Stimulated activated CD4-positive, alpha-beta T cell treated with anti-CD3 and anti-CD28 coated beads, TNF-alpha, amount 100 ng/mL, for 1 hour (primary cell): ENCODE data around the gene CMSS1.

Experiments used
- DNase-seq, 3 donors: peaks; one replicate each; pipeline ENCODE4 v3.0.0-alpha.2; 2020; ENCODE audit warnings: low read depth in 3 of 3, low spot score in 1 of 3

The CMSS1 gene

DNA sequence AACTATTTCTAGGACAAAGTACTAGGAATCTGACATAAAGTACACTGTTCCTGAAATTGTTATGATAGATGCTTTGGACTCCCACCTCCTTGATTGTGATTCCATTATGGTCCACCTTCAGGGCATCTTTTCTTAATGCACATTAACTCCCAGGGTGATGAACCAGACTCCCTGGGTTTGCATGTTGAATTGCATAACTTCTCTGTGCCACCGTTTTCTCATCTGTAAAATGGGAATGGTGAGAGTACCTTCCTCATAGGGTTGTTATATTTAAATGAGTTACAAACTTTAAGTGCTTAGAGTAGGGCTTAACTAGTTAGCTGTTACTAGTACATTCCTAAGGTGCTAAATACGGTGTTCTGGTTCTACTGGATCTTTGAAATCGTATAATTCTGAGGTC, 81.9 kb downstream of the CMSS1 start:
- no peak for DNase-seq

DNA sequence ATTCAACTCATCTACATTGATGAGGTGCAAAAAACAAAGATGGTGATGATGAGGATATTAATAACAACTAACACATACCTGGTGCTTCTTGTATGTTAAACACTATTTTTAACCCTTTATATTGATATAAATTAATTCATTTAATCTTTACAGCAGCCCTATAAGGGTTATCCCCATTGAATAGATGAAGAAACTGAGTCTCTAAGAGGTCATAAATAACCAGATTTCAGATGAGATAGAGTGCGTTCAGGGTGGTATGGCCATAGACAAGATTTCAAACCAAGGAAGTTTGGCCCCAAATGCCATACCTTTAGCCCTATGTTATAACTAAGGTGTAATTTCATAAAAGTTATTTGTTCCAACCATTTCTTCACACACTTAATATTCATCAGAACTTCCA, 82.6 kb downstream of the CMSS1 start:
- no peak for DNase-seq

DNA sequence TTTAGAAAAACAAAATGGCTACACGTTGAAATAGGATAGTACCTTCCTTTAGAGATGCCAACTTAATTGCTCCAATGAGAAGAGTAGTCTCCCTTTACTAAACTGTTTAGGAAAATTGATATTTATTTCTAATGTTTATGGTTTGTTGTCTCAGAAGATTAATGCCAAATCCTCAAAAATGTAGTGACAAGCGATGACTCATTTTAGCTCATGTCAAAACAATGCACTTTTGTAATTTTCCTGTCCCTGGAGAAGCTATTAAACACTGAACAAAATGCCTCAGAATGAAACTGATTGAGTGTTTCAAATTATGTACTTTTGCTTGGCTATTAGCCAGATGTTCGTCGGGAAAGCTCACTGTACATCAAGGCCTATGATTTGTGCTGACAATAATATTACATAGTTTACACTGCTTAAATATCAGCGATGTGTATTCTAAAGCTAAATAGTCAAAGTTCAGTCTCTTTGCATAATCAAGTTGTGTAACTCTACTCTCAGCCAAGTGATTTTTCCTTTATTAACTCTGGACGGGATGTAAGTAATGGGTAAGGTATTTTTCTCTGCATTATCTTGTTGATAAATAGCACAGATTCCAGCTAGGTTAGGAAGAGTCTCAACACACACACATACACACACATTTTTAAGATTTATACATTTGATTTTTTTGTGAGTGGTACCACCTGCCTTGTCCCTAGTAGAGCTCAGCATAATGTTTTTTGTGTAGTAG, 83.7 kb downstream of the CMSS1 start:
- DNase-seq, result no peak

DNA sequence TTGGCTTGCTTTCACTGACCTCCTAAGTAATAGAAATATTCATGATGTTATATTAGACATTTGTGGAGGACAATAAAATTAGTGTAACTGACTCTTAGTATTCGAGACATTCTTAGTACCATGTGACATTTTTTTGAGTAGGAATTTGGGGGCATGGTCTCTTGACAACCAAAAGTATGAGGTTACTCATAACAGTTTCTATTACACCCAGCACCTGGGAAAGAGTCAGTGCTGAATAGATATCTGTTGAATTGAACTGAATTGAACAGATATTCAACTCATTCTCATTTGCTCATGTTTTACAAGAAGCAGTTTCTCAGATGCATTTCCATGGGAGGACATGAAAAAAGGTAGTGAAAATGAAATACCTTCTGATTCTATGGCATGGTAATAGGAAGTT, 84.4 kb downstream of the CMSS1 start:
- DNase-seq, result no peak

DNA sequence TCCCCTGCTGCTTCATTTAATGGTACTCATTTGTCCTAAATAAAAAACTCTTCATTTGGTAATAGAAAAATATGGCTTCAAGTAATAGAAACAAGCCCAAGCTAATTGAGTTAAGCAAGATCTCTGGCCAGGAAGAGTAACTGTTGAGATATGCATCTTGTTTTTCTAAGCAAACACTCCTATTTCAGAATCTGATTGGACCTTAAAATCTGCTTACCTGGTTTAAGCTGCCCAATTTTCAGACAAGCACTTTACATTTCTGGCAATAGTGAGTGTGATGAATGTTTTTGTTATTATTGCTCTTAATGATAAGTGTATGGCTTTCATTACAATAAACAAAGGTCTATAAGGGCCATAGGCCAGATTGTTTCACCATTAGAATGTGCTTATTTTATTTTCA, 86.2 kb downstream of the CMSS1 start:
- no peak for DNase-seq

DNA sequence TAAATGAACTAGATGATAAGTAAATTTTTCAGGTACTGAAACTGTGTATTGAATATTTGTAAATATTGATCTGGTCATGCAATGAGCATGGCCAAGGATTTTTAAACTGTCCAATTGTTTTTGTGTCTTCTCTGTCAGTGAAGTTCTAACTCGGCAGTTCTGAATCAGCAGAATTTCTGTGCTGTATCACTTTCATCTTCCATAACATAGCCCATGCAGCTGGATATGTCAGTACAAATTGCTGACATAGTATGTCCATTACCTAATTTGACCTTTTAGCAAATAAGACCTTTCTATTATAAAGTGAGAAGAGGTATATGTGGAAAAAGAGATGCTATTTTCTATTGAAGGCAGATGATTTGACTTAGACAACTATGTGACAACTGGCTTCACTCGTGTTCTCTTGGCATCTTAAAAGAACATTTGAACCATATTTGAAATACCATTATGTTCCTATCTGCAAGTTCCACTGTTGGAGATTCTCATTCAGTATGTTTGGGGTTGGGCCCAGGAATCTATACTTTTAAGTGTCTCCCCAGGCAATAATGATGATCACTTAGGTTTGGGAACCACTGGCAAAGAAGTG, 90.4 kb downstream of the CMSS1 start:
- DNase-seq, result no peak

DNA sequence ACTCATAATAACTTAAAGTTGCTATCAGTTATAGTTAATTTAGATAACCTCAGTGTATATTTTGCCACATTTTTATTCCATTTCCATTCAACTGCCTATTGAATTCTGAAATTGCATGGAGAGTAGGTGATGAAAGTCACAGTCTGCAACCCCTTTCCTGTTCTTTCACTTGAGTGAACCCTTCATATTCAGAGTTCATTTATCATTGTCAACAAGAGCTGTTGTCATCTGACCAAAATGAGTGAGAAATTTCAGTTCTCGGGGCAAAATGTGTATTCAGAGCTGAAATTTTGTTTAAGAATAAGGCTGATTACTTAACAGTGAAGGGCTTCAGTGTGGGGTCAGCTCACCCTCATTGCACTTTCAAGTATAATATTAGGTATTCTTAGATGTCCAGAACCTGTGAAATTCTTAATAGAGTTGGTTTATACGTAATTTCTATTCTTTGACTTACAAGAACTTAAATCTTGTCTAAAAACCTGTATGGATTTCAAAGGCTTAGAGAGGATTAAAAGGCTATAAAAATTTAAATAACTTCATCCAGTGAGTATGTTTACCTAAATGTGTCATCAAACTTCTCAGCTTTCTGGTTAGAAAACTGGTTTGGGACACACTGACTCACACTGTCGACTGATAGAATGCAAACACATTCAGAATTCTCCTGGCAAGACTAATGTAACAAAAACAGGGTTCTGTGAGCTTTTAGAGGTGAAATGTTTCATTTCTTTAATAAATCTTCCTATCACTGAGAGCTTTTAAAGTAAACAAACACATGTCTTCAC, 92.2 kb downstream of the CMSS1 start:
- no peak for DNase-seq

DNA sequence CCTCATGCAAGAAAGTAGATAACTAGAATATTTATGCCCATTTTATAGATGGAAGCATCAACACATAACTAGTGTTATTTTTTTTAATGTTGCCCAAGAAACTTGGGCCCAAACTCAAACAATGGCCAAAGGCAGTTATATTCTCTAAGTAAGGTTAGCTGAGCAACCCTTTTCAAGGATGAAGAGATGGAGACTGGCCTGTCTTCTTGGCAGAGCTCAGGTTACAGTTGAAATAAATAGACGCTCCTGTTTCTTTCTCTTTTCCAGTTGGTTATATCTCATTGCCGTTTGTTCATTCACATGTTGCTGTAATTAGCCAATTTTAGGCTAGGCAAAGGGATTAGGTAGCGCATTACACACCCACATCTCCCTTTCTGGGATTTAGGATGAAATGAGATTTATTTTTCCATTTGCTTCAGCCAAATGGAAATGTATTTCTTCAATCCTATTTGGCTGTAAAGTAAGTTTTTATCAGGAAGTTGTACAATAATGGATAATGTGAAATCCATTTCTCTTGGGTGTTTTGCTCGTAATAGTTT, 93.2 kb downstream of the CMSS1 start:
- DNase-seq, result no peak

DNA sequence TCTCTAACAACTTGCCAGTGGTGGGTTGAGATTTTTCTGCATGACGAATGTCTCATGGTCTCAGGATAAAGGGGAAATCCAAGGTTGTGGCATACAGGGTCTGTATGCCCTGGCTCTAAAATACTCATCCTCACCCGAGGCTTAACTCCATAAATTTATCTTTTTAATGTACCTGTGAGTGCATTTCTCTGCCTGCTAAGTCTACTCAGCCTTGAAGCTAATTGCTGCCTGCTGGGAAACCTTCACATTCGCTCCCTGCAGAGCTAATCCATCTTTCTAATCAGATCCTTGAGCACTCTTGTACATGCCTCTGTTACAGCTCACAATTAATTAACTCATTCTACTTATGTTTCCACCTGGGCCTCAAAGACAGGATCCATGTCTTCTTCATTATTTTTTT, 93.8 kb downstream of the CMSS1 start:
- DNase-seq, result no peak

DNA sequence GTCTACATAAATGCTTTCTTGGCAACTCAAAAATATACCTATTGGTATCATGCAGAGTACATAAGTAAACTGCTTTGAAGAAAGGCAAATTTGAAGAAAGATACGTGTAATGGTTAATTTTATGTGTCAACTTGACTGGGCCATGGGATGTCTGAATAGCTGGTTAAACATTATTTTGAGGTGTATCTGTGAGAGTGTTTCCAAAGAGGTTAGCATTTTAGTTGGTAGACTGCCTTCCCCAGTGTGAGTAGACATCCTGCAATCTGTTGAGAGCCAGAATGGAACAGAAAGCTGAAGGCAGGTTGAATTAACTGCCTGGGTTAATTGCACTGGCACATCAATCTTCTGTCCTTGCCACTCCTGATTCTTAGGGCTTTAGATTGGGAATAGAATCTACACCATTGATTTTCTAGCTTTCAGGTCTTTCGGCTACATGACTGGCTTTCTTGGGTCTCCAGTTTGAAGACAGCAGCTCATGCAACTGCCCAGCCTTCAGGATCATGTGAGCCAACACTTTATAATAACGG, 98.3 kb downstream of the CMSS1 start:
- no peak for DNase-seq

DNA sequence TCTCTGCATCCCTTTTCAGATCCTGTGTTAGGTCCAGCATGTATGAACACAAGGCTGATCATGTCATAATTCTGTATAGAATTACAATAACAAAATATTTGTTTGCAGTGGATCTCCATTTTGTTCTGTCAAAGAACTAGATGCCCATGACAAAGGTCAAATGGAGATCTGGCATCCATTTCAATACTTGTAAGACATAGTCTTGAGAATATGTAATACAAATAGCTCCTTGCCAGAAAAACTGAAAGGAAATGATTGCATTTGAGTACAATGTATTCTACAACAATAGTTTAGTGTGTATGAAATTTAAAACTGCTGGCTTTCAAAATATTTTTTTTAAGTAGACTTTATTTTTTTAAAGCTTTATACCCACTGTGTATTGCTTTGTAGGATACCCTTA, 101.1 kb downstream of the CMSS1 start:
- DNase-seq, result no peak

DNA sequence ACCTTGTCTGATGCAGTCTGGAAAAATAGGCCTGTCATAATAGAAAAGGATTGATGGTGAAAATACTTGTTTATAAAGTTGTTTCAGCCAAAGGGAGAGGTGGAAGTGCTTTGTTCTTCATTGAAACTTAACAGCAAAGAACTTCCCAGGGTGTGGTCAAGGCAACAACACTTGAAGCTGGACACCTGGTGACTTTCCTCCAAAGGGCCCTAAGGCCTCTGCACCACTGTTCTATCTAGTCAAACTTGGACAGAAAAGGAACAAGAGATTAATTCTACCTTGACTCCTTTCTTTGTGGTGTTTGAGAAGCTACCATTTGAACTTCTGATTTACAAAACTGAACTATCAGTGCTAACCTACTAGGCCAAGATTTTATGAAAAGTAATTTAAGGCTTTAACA, 102.0 kb downstream of the CMSS1 start:
- no peak for DNase-seq

DNA sequence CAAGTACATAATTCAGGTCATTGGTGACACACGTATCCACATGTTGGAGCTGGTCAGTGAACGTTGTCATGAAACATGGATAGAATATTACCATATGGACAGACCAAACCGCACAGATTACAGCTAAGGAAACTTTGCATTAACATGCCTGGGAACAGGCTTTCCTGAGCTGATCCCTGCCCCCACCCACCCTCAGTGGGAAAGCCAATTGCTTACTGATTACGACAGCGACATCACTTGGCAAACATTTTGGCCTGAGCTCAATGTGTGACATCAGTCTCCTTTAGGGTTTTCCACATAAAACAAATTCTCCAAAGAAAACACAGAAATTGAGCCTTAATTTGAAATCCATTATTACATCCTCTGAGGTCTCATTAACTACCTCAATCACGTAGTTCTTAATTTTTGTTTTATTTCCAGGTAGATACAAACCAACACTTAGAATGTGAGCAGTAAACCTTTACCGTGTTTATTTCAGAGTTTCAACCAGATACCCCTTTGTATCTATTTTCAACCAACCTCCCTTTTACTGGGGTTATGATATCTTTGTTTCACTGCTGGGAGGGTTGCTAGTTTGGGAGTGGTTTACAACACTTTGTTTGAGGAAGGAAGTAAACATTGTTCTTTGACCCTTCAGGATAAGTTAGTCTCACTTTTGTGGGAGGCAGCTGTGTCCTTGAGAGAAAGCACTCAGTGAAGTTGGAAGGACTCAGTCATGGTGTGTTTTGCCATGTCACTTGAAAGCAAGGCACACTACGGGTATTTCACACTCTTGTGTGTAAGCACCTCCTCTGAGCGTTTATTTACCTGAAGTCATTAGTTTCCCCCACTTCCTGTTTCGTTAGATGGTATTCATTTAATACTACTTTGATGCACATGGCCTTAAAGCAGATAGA, 103.1 kb downstream of the CMSS1 start:
- DNase-seq, result no peak

DNA sequence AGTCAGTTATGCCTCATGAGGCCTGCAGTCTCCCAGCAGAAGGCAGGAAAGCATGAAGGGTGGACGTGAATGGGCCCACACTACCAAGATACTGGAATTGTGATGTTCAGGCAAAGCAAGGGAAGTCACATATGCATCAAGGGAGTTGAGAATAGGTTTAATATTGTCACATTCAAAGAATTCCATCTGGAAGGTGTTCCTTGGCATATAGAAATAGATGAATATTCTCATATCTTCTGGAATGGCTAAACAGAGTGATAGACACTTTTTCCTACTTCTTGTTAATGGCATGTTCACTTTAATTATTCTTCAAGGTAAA, 103.7 kb downstream of the CMSS1 start:
- no peak for DNase-seq

DNA sequence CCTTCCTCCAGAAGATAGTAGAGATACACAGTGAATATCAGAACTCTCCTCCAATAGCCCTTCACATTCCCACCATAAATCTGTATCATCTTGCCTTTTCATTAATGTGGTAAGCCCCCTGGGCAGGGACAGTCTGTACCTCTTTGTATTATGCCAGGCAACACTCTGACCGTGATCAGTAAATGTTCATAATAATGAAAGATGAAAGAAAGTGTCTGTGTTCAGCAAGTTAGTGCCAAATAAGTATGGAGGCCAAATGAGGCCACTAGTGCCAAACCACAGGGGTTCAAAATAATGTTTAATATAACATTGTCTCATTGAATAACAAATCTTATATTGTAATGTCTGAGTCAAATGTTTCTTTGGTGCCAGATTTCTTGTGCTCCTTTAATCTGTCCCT, 104.3 kb downstream of the CMSS1 start:
- no peak for DNase-seq

DNA sequence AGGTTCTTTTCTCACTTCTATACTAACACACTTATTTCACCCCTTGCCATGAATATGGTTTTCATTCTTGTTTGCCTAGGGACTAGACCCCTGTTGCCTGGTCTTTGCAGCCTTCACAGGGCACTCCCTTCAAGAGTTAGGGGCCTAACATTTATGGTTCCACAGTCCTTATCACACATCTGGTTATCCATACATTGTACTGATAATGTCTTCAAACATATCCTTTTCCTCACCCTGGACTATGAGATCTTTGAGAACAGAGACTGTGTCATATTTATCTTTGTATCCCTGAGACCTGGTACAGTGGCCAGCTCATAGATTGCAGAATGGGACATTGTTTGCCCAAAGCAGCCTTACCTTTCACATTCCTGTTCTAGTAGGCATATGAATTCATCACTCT, 106.2 kb downstream of the CMSS1 start:
- no peak for DNase-seq

DNA sequence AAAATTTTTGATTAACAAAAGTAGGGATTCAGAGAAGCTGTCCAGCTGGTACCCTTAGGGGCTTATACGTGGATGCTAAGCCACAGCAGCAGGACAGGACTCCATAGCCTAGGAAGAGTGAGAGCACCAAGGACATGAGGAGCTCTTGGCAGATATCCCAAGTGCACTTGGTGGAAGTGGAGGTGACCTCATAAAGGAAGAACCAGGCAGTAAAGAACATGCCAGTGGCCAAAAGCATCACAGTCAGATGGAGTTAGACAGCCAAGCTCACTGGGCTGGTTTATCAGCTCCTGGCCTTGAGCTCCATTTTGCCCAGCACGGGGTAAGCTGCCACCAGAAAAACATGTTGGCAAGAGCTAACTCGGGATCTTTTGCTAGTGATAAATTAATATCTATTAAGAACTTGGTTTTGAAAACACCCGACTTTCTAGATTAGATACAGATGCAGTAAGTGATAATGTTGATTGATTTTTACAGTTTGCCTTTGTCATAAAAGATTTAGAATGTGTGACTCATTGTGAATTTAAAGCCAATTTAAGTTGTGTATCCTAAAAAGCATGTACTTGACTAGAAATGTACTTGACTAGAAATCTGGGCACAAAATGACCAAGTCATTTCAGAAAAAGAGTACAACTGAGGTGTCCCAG, 108.0 kb downstream of the CMSS1 start:
- DNase-seq, result no peak

DNA sequence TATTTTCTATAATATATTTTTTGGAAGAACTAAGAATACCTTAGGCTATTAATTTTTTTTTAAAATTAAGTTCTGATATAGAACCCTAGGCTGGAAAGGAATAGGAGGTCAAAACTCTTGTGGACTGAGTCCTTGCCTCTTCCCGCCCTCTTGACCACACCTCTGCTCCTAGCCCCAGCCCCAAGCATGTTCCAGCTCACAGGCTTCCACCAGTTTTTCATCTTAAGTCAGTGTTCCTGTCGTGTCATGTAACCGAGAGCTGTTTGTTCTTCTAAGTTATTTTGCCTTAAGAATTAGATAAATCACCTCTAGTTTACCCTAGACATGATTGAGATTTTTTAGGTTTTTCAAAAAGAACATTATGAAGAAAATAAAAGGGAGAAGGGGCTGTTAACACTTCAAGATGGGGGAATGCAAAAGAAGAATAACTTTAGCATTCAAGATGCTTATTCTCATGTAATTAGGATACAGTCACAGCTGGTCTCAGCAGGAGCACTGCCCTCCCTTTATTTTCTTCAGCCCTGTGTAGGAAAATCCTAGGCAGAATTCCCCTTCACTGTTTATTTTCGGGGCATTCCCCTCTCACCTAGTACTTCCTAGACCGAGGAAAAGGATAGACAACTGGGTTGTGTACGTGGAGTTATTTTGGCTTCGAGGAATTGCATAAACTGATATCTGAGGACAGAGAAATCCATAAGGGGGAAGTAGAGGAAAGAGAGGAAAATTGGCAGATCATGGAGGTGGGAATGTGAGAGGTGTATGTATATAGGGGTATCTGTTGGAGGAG, 110.2 kb downstream of the CMSS1 start:
- DNase-seq, result no peak

DNA sequence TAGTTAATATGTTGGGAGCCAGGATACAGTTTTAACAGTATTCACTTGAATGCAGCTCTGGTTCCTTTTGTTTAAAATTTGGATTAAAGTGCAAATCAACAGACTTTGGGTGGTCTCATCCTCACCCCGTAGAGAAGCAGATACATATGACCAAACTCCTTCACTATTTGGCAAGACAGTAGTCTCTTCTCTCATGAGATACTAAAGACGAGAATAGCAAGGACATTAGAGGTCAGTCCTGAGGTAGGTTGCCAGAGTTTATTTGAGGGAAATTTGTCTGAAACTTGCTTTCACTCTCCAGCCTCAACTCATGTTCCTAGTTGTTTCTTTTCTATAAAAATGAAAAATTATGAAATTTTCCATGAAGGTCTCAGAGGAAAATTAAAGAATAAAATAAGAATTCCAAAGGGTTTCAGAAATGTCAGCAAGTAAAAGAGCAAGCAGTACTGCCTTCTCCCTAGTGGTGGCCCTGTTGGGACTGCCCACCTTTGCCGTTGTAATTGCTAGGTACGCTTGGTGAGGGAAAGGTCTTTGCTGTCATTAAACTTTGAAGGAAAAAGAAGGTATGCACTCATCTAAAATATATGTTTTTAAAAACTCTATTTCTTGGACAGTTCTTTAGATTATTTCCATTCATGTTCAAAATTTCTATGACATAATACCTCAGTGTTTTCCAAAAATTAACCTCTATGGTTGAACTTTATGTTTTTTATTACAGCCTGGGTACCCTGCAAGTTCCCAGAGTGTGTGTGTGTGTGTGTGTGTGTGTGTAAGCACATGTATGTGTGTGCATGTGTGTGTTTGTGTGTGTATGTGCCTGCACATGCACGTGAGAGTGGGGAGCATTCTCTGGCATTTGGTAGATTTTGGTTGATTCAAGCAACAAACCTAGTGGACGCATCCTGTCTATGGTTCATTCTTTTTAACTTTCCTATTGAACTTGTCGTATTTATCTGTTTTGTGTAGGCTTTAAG, 111.4 kb downstream of the CMSS1 start:
- DNase-seq, result no peak
